22Rv1 (cell line): ENCODE data around the gene SYTL3.

Experiments used
- CTCF ChIP-seq: fragments of 450-650 bp; IDR thresholded peaks from 2 replicates; pipeline ENCODE4 v1.5.1; 2017; ENCODE audit warnings: mild to moderate bottlenecking
- ZFX ChIP-seq: fragments of 450-650 bp; IDR thresholded peaks from 2 replicates; pipeline ENCODE4 v1.6.1; 2017; ENCODE audit warnings: antibody characterized with exemption, borderline replicate concordance

- no peak for TF ChIP-seq CTCF
- no peak for TF ChIP-seq ZFX
These were observed 111.9 kb downstream of the SYTL3 start for GRCh38 chr6:158761746-158762145.
